Spleen (tissue), 7 donors: Measurements from ENCODE around the gene STARD13.

Experiments used
- CTCF ChIP-seq, 11 experiments: fragments of 200-600 bp in 7 of 11; fragments of 450-650 bp in 4 of 11; sonication (generic) in 4 of 11; IDR thresholded peaks in 8 of 11; conservative IDR thresholded peaks in 3 of 11; 1 replicate in 7 of 11; 2 replicates in 4 of 11; pipeline versions ENCODE4 v1.4.0 to v1.8.0; 2016 to 2021; ENCODE audit warnings: antibody characterized with exemption in 11 of 11, inconsistent platforms in 4 of 11, mild to moderate bottlenecking in 1 of 11
- POLR2A ChIP-seq, 3 donors: fragments of 450-650 bp; IDR thresholded peaks; one replicate each; pipeline ENCODE4 v1.5.1; 2017; ENCODE audit warnings: antibody characterized with exemption in 3 of 3, mild to moderate bottlenecking in 1 of 3
- POLR2AphosphoS5 ChIP-seq, 3 donors: sonication (generic); formaldehyde crosslinking; IDR thresholded peaks; one replicate each; pipeline ENCODE4 v1.5.1; 2017; ENCODE audit warnings: antibody characterized with exemption in 3 of 3
- donor health status: DM: no; HTN: no; CAD: no; lungs with moderate emphysema.
- donor health status: DM: no; HTN: no; CAD: no.
- donor health status: DM: no; HTN: no; CAD: no.

DNA sequence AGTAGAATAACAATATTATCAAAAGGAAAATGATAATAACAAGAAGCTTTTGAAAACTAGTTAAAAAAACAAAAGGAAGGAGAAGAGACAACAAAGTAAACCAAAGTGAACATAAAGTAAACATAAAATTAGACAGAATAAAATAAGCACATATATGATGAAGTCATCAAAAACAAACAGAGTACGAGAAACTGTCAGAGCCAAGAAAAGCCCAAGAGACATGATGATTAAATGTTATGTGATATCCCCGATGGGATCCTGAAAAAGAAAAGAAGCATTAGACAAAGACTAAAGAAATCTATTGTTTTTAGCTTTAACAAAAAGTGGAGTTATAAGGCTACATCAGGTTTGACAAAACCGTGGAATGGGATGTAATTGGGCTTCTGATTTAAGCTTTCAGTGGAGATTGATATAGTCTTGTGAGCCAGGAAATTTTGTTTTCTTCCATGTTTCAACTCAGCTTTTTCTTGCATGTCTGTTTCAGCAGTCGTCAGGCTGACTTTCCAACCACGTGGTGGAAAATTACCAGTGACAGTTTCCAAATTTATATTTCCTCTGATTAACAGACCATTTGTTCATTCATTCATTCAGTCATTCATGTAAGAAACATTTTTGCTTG, 204.5 kb downstream of the STARD13 start:
- no peak for TF ChIP-seq POLR2AphosphoS5 (IDR thresholded peaks at IDR 0.05)
- TF ChIP-seq CTCF (IDR thresholded peaks at IDR 0.05 in 8 of 11, conservative IDR thresholded peaks at IDR 0.05 in 3 of 11) = no peak
- no peak for TF ChIP-seq POLR2A (IDR thresholded peaks at IDR 0.05)
